ENCODE results near the gene ZNF525.
"Not testable (repeated sequence)": the region's sequence is repeated elsewhere in the genome, so short reads cannot be mapped to it uniquely, and the experiment has no call there.

Gene ZNF525

GRCh38 chr19:53395840-53396524 lies 30.5 kb downstream of the ZNF525 start:
- peak; percentile 17 for DNase-seq

DNA sequence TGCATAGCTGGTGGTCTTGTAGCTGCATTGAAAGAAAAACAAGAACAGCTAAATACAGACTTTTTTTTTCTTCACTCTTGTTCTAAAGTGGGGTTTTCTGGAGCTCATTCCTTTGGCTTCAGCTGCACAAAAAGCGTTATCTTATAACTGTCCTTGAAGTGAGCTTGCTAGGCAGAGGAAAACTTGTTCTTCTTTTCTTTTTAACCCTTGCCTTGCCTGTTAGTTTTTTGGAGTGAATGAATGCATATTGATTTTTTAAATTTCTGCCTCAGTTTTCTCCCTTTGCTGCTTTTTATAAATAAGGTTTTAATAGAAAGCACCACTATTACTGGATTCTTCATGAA lies 31.0 kb downstream of the ZNF525 start:
- no peak for DNase-seq

GRCh38 chr19:53397918-53398317 lies 32.4 kb downstream of the ZNF525 start:
- DNase-seq = not testable (repeated sequence)

DNA sequence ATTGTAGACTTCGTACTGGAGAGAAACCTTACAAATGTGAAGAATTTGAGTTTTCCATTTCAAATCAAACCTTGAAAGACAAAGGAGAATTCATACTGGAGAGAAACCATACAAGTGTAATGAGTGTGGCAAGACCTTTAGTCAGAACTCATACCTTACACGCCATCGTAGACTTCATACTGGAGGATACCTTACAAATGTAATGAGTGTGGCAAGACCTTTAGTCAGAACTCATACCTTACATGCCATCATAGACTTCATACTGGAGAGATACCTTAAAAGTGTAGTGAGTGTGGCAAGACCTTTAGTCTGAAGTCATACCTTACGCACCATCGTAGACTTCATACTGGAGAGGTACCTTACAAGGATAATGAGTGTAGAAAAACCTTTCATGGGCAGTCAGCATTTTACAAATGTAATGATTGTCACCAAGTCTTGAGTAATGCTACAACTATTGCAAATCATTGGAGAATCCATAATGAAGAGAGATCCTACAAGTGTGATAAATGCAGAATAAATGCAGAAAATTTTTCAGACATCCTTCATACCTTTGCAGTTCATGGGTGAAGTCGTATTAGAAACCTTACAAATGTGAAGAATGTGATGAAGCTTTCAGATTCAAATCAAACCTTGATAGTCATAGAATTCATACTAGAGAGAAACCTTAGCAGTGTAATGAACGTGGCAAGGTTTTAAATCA lies 44.1 kb downstream of the ZNF525 start:
- DNase-seq = no peak

DNA sequence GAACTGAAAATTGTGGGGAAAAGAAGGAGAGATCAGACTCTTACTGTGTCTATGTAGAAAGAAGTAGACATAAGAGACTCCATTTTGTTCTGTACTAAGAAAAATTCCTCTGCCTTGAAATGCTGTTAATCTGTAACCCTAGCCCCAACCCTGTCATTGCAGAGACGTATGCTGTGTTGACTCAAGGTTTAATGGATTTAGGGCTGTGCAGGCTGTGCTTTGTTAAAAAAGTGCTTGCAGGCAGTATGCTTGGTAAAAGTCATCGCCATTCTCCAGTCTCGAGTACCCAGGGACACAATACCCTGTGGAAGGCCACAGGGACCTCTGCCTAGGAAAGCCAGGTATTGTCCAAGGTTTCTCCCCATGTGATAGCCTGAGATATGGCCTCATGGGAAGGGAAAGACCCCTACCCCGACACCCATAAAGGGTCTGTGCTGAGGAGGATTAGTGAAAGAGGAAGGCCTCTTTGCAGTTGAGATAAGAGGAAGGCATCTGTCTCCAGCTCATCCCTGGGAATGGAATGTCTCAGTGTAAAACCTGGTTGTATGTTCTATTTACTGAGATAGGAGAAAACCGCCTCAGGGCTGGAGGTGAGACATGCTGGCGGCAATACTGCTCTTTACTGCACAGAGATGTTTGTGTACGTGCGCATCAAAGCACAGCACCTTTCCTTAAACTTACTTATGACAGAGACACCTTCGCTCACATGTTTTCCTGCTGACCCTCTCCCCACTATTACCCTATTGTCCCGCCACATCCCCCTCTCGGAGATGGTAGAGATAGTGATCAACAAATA lies 55.2 kb downstream of the ZNF525 start:
- DNase-seq = peak; percentile 87

DNA sequence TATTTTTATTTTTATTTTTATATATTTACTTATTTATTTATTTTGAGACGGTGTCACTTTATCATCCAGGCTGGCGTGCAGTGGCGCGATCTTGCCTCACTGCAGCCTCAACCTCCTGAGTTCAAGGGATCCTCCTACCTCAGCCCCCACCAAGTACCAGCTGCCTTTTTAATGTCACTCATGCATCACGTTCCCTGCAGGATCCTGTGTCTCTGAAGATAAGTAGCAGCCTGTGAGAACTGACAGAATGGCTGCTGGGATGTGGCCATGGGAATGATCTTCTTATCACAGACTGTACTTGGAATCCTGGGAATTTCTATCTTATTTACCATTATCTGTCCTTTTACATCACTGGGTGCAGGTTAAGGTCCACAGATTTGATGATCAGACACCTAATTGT lies 57.0 kb downstream of the ZNF525 start:
- peak; percentile 32 for DNase-seq

- peak; percentile 70 for DNase-seq
Observed at GRCh38 chr19:53423074-53423473, 57.6 kb downstream of the ZNF525 start.

- peak; percentile 66 for DNase-seq
Observed at GRCh38 chr19:53423680-53424079, 58.2 kb downstream of the ZNF525 start.

GRCh38 chr19:53424968-53425597 lies 59.6 kb downstream of the ZNF525 start:
- DNase-seq = peak; percentile 86

GRCh38 chr19:53431399-53432087 lies 66.0 kb downstream of the ZNF525 start, which contains the start of gene ZNF761:
Gene ZNF761 (plus strand): TSS chr19:53431984. CDS start chr19:53447269, 15,285 bp downstream.
- peak; percentile 98 for DNase-seq

- DNase-seq = peak; percentile 63
Observed at GRCh38 chr19:53432088-53432661, 66.7 kb downstream of the ZNF525 start.
